ENCODE results near the gene BCR. TPM values are rescaled to one million over a fixed set of nuclear protein-coding genes. Genes with fewer than 3 reads are reported as not detected.
A peak's percentile ranks its signal among the peaks of the same experiment; 100 is the strongest.

The BCR gene
- total RNA-seq, 1 experiment from 2014 or later, result 77.0 TPM

DNA sequence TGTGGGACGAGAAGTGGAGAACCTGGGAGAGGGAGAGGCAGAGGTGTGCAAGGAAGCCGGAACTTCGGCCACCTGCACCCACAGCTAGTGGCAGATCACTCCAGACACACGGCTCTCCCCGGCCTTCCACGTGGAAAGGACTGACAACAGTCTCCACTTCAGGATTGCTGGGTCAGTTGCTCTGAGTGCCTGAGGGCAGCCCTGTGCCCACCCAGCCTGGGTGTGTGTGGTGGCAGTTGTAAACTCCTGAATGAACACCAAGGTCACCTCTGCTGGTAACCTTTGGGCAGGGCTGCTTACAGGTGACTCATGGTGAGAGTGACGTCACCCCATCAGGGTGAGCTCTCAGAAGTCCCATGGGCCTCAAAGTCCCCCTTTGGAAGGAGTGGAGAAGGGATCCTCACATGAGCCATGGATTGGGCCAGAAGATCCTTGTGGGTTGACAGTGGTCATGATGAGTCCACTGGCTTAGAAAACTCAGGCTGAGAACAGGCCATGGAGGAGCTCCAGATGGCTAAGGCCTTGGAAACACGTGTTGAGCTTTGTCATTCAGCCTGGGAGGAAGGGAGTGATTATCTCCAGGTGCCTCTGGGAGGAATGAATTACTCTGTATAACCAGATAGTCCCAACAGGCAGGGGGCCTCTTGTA lies 71.3 kb downstream of the BCR start:
- no peak overlapping the region for H2BK12ac ChIP-seq (ENCODE audit: insufficient read length, low read depth, low read length)
- no peak overlapping the region for H2AK5ac ChIP-seq (ENCODE audit: insufficient read length, low read length)
- H3K9me3 ChIP-seq (ENCODE audit: control insufficient read depth, low read depth, low read length), result no peaks in the 10 kb centered on the region
- H2BK5ac ChIP-seq (ENCODE audit: insufficient read length, low read length), result no peak overlapping the region
- no peak overlapping the region for H2BK20ac ChIP-seq (ENCODE audit: low read depth, low read length, poor library complexity, severe bottlenecking)
- Mint-ChIP-seq H3K4me1 (peaks cover 65 to 69% of the 10 kb centered on the region in 2 experiments), H3K36me3 (ENCODE audit: insufficient read depth in 1 of 3, low read depth in 3 of 3) (peaks cover 20 to 35% (median 28%) of the 10 kb centered on the region in 3 experiments), H3K4me3 (no peak overlapping the region), H3K27ac (peak overlapping the region in 2 of 3 experiments; percentile 70 to 88; a peak in 3 of 7 replicates), H3K9me3 (no peaks in the 10 kb centered on the region), H3K27me3 (ENCODE audit: low read depth) (no peaks in the 10 kb centered on the region)
- H3T11ph ChIP-seq (ENCODE audit: low read length), result no peak overlapping the region
- no peak overlapping the region for H4K91ac ChIP-seq (ENCODE audit: insufficient read length, low read depth, low read length)
- H3K79me2 ChIP-seq (ENCODE audit: insufficient read depth, low read length), result peaks cover 14% of the 10 kb centered on the region; the same call in 1 of the 2 replicates
- no peak overlapping the region for H3K27ac ChIP-seq (ENCODE audit: insufficient read length, low read depth, low read length)
- no peak overlapping the region for H3K9ac ChIP-seq (ENCODE audit: extremely low read depth, insufficient read length, low read length)
- H3K23ac ChIP-seq (ENCODE audit: insufficient read length, low read depth, low read length), result no peak overlapping the region
- H3K23me2 ChIP-seq (ENCODE audit: insufficient read length, low read depth, low read length, poor library complexity, severe bottlenecking), result no peaks in the 10 kb centered on the region
- no peak overlapping the region for H3K4ac ChIP-seq (ENCODE audit: low read depth, low read length)
- H3K27me3 ChIP-seq (ENCODE audit: insufficient read depth, low read length), result no peaks in the 10 kb centered on the region
- H2BK120ac ChIP-seq (ENCODE audit: low read depth, low read length, poor library complexity, severe bottlenecking), result no peak overlapping the region
- no CpG with 5 or more reads among the region's 8 CpGs for WGBS (ENCODE audit: extremely low coverage, insufficient read length, low lambda C conversion rate)
- no peak overlapping the region for H3K56ac ChIP-seq (ENCODE audit: insufficient read length, low read depth, low read length)
- H3K4me1 ChIP-seq (ENCODE audit: insufficient read depth, low read length), result peaks cover 11% of the 10 kb centered on the region; the same call in 1 of the 2 replicates
- TF ChIP-seq, protein P1, sequence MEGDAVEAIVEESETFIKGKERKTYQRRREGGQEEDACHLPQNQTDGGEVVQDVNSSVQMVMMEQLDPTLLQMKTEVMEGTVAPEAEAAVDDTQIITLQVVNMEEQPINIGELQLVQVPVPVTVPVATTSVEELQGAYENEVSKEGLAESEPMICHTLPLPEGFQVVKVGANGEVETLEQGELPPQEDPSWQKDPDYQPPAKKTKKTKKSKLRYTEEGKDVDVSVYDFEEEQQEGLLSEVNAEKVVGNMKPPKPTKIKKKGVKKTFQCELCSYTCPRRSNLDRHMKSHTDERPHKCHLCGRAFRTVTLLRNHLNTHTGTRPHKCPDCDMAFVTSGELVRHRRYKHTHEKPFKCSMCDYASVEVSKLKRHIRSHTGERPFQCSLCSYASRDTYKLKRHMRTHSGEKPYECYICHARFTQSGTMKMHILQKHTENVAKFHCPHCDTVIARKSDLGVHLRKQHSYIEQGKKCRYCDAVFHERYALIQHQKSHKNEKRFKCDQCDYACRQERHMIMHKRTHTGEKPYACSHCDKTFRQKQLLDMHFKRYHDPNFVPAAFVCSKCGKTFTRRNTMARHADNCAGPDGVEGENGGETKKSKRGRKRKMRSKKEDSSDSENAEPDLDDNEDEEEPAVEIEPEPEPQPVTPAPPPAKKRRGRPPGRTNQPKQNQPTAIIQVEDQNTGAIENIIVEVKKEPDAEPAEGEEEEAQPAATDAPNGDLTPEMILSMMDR (conservative IDR thresholded peaks at IDR 0.05), result no peak
- H3K4me2 ChIP-seq (ENCODE audit: insufficient read depth, insufficient read length, low read length), result no peak overlapping the region
- H4K20me1 ChIP-seq (ENCODE audit: control insufficient read depth, insufficient read depth, insufficient read length), result no peaks in the 10 kb centered on the region
- H3K18ac ChIP-seq (ENCODE audit: insufficient read length, low read depth, low read length), result no peak overlapping the region
- peak overlapping the region; percentile 71; the same call in 1 of the 2 replicates for H3K14ac ChIP-seq (ENCODE audit: insufficient read depth, low read length)
- H4K5ac ChIP-seq (ENCODE audit: insufficient read length, low read depth, low read length), result no peak overlapping the region
- H2AFZ ChIP-seq (ENCODE audit: low read length), result no peak overlapping the region
- H3K79me1 ChIP-seq (ENCODE audit: insufficient read depth, low read depth, low read length, poor library complexity, severe bottlenecking), result peaks cover 14% of the 10 kb centered on the region
- no peak for DNase-seq
- no peak overlapping the region for H4K8ac ChIP-seq (replicated peaks; ENCODE audit: insufficient read length, low read depth, low read length)
- no peak overlapping the region for H2BK15ac ChIP-seq (ENCODE audit: low read depth, low read length)
